Ovary (tissue), 9 donors: ENCODE results near the gene RBBP5. TPM values are rescaled to one million over a fixed set of nuclear protein-coding genes. Genes with fewer than 3 reads are reported as not detected.
"Not testable (repeated sequence)": the region's sequence is repeated elsewhere in the genome, so short reads cannot be mapped to it uniquely, and the experiment has no call there.

Source experiments
- DNase-seq, 5 donors: peaks; one replicate each; pipeline ENCODE4 v3.0.0-alpha.2; 2019 to 2020
- H3K27ac ChIP-seq, 2 donors: fragments of 200-600 bp; one replicate each; pipeline versions ENCODE4 v1.5.1 to v1.8.0; 2019 to 2022
- H3K27me3 ChIP-seq: fragments of 200-600 bp; one replicate; pipeline ENCODE4 v1.8.0; 2022
- H3K36me3 ChIP-seq: fragments of 200-600 bp; sonication (generic); one replicate; pipeline ENCODE4 v1.5.1; 2019
- H3K4me1 ChIP-seq: one replicate; pipeline ENCODE4 v1.8.1; 2013; ENCODE audit warnings: mild to moderate bottlenecking, moderate library complexity; ENCODE audit not compliant: insufficient read depth
- H3K4me3 ChIP-seq: fragments of 200-600 bp; sonication (generic); one replicate; pipeline ENCODE4 v1.5.1; 2017
- H3K9me3 ChIP-seq, 2 donors: fragments of 200-600 bp in 1 of 2; sonication (generic) in 1 of 2; one replicate each; pipeline versions ENCODE4 v1.5.1 to v1.8.1; 2013 to 2019; ENCODE audit warnings: mild to moderate bottlenecking in 1 of 2, moderate library complexity in 1 of 2
- EP300 ChIP-seq: sonication (generic); formaldehyde crosslinking; IDR thresholded peaks from one replicate; pipeline ENCODE4 v1.6.1; 2017; ENCODE audit warnings: antibody characterized with exemption
- POLR2A ChIP-seq: fragments of 450-650 bp; IDR thresholded peaks from one replicate; pipeline ENCODE4 v1.6.1; 2017; ENCODE audit warnings: antibody characterized with exemption, mild to moderate bottlenecking, moderate library complexity
- whole genome bisulfite sequencing, 3 donors: extraction: QIAGEN DNeasy Blood & Tissue Kit in 1 of 3; methylation state at CpG; one replicate each; pipeline versions ENCODE4 v1.1.5 to v1.1.7; 2013 to 2017; 5-methylcytosine and 5-hydroxymethylcytosine counted together
- intact Hi-C, 4 donors: fragments of 100-400 bp; cut with DNase I; formaldehyde crosslinking; loops; one replicate each; pipeline versions ENCODE4 v1.11.0 to v1.15.1; 2022 to 2023
- polyA plus RNA-seq, 2 donors: library from polyadenylated mRNA; stranded (reverse); fragments of 200-250 nt in 1 of 2; fragments of 350-450 nt in 1 of 2; fragmentation: Illumina TruSeq in 1 of 2; extraction: RNeasy Lipid Tissue Mini Kit (QIAGEN cat#74804) in 1 of 2; gene quantifications; one replicate each; pipeline ENCODE4 v1.2.3, GENCODE V29; 2013 to 2014
- total RNA-seq, 7 donors: library from RNA; depleted of rRNA in 2 of 7; stranded (reverse); fragments of >200 nt in 2 of 7; fragmentation: NEBNext Ultra II Directional in 3 of 7; extraction: Animal tissue kit (Norgen Biotek cat#: 25700) in 3 of 7; gene quantifications; one replicate each; pipeline versions ENCODE4 v1.1.0 to v1.2.4, GENCODE V29; 2016 to 2023
- TF ChIP-seq, protein P1 (sequence below), 3 donors: fragments of 450-650 bp in 2 of 3; fragments of 200-600 bp in 1 of 3; IDR thresholded peaks; one replicate each; pipeline versions ENCODE4 v1.5.1 to v1.8.0; 2016 to 2022; ENCODE audit warnings: antibody characterized with exemption in 3 of 3, mild to moderate bottlenecking in 1 of 3
- donor health status: DM: no; HTN: no; CAD: no; lungs with moderate emphysema.
- donor health status: DM: no; HTN: no; CAD: no.
- donor health status: Bipolar disorder and iron deficiency.
- donor health status: DM: yes; HTN: yes; CAD: no.
- donor health status: DM: no; HTN: no; CAD: no.
- donor health status: DM: yes; HTN: yes; CAD: no.

Gene RBBP5
- total and polyA plus RNA-seq, 9 donors: 6.8 to 19.1 (median 15.1) TPM

DNA sequence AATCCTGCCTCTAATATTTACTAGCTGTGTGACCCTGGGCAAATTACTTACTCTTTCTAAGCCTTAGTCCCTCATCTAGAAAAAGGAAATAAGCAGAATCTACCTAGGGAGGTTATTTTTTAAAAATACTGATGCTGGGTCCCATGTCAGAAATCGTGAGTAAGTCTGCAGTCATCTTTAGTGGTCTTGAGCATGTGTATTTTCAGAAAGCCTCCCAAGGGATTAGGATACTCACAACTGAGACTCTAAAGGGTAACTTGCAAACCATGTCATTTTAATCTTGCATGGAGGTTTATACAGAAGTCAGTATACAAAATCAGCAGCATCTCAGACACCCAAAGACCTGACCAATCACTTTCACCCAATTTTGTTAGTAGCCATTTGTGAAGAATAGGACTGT is 46.5 kb upstream of the RBBP5 start:
- TF ChIP-seq, protein P1, sequence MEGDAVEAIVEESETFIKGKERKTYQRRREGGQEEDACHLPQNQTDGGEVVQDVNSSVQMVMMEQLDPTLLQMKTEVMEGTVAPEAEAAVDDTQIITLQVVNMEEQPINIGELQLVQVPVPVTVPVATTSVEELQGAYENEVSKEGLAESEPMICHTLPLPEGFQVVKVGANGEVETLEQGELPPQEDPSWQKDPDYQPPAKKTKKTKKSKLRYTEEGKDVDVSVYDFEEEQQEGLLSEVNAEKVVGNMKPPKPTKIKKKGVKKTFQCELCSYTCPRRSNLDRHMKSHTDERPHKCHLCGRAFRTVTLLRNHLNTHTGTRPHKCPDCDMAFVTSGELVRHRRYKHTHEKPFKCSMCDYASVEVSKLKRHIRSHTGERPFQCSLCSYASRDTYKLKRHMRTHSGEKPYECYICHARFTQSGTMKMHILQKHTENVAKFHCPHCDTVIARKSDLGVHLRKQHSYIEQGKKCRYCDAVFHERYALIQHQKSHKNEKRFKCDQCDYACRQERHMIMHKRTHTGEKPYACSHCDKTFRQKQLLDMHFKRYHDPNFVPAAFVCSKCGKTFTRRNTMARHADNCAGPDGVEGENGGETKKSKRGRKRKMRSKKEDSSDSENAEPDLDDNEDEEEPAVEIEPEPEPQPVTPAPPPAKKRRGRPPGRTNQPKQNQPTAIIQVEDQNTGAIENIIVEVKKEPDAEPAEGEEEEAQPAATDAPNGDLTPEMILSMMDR (IDR thresholded peaks at IDR 0.05): no peak
- TF ChIP-seq EP300: no peak
- H3K27ac ChIP-seq: no peak overlapping the region
- no peaks in the 10 kb centered on the region for H3K9me3 ChIP-seq
- H3K4me1 ChIP-seq: no peaks in the 10 kb centered on the region
- intact Hi-C loops: no loop called here
- WGBS, 3 donors: 75 to 81% (median 78%) methylated on average over 1 of the region's 1 CpG
- H3K36me3 ChIP-seq: no peaks in the 10 kb centered on the region
- no peaks in the 10 kb centered on the region for H3K27me3 ChIP-seq
- H3K4me3 ChIP-seq: no peak overlapping the region
- no peak for DNase-seq

DNA sequence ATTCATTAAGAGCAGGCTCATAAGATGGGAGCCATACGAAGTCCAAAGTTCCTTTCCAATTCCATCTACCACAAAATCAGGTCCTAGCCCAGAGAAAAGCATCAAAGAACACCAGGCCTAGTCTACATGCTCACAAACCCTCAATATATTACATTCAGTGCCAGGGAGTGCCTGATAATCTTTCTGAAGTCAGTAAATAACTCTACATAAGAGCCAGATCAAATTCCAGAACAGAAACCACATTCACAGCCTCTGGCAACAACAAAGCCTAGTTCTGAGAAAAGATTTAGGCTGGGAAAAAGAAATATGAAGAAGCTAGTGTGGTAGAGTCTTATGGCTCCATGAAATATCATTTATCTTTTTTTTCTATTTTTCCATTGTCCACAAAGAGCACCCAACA is 40.5 kb upstream of the RBBP5 start:
- WGBS, 3 donors: 50 to 62% (median 56%) methylated on average over 1 of the region's 1 CpG
- H3K4me1 ChIP-seq: no peaks in the 10 kb centered on the region
- H3K9me3 ChIP-seq: no peaks in the 10 kb centered on the region
- H3K27ac ChIP-seq: no peak overlapping the region
- H3K36me3 ChIP-seq: no peaks in the 10 kb centered on the region
- no peak overlapping the region for H3K4me3 ChIP-seq
- TF ChIP-seq EP300: no peak
- TF ChIP-seq, protein P1 (IDR thresholded peaks at IDR 0.05): no peak
- TF ChIP-seq POLR2A: no peak
- H3K27me3 ChIP-seq: no peaks in the 10 kb centered on the region
- no peak for DNase-seq
- intact Hi-C loops: no loop called here

DNA sequence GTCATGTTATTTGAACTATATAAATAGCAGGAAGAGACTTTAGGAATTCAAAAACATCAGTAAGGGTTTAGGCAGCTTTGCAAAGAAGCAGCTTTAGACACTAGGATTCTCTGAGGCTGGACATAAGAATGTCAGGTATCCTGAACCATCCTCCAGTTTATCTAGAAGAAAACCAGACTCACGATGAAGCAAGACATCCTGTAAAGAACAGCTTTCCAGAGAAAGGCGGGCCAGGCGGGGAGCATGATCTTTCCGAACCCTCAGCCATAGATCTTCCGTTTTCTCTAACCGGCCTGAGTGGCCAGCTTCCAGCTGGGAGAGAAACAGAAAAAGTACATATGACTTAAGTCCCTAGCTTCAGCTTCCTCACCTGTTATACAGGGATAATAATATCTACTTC is 39.3 kb upstream of the RBBP5 start:
- H3K36me3 ChIP-seq: no peaks in the 10 kb centered on the region

DNA sequence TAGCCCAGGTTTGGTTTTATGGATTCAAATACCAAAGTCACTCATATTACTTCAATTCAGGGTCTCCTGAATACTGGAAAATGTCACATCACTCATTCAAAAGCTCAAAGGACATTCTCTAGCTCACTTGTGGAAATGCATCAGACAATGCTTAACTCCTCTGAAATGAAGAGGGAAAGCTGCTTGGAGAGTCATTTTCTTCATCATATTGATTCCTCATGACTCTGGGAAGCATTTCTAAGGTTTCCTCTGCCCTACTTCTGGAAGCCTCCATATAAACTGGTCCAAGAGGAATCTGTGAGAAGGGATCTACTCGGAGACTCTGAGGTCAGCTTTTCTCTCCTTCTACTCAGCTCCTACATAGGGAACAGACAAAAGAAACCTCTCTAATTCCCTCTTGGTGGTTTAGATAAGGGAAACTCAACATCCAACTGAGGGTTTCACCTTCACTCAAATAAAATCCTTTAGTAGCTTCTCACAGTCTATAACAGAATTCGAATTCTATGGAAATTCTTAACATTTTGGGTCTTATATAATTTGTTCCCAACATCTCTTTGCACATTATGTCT is 36.4 kb upstream of the RBBP5 start:
- Histone ChIP-seq H3K27me3 (no peaks in the 10 kb centered on the region), H3K4me3 (no peak overlapping the region), H3K9me3 (peaks cover 0 to 10% of the 10 kb centered on the region in 2 donors), H3K36me3 (no peaks in the 10 kb centered on the region), H3K27ac (no peak overlapping the region), H3K4me1 (no peaks in the 10 kb centered on the region)
- TF ChIP-seq EP300 (no peak), POLR2A (no peak)
- TF ChIP-seq, protein P1 (IDR thresholded peaks at IDR 0.05): no peak
- 94 to 97% (median 94%) methylated on average over 2 of the region's 2 CpGs for WGBS, 3 donors
- no peak for DNase-seq
- intact Hi-C loops: no loop called here

More for the DNA sequence above, 39.3 kb upstream of the RBBP5 start:
- TF ChIP-seq, protein P1 (IDR thresholded peaks at IDR 0.05): no peak
- TF ChIP-seq POLR2A (no peak), EP300 (no peak)
- H3K27me3 ChIP-seq: no peaks in the 10 kb centered on the region
- DNase-seq: no peak
- H3K27ac ChIP-seq: no peak overlapping the region
- intact Hi-C loops: no loop called here
- no peak overlapping the region for H3K4me3 ChIP-seq
- WGBS, 3 donors: 81 to 85% (median 84%) methylated on average over 6 of the region's 6 CpGs
- no peaks in the 10 kb centered on the region for H3K4me1 ChIP-seq
- H3K9me3 ChIP-seq: peaks cover 0 to 6% of the 10 kb centered on the region in 2 donors

DNA sequence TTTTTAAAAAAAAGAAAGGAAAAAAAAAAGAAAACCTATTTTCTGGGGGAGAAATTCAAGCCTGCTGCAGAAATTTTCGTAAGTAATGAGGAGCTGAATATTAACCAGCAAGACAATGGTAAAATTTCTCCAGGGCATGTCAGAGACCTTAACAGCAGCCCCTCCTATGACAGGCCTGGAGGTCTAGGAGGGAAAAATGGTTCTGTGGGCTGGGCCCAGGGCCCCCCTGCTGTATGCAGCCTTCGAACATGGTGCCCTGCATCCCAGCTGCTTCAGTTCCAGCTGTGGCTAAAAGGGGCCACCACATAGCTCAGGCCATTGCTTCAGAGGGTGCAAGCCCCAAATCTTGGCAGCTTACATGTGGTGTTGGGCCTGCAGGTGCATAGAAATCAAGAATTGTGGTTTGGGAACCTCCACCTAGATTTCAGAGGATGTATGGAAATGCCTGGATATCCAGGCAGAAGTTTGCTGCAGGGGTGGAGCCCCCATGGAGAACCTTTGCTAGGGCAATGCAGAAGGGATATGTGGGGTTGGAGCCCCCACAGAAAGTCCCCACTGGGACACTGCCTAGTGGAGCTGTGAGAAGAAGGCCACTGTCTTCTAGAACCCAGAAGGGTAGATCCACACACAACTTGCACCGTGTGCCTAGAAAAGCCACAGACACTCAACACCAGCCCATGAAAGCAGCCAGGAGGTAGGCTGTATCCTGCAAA is 34.0 kb upstream of the RBBP5 start:
- 67 to 97% (median 88%) methylated on average over 3 of the region's 3 CpGs for WGBS, 3 donors
- H3K4me1 ChIP-seq, H3K36me3 ChIP-seq, DNase-seq, H3K27ac ChIP-seq, H3K4me3 ChIP-seq, H3K27me3 ChIP-seq, intact Hi-C loops: not testable (repeated sequence)
- H3K9me3 ChIP-seq: peaks cover 0 to 10% of the 10 kb centered on the region in 2 donors
